Activated CD8-positive, alpha-beta memory T cell treated with anti-CD3 and anti-CD28 coated beads, Interleukin-2, amount 10 ng/mL, durations not matched to agents 7 days and 5 days (primary cell): ENCODE data around the gene THRSP. TPM values are rescaled to one million over a fixed set of nuclear protein-coding genes. Genes with fewer than 3 reads are reported as not detected.
"Not testable (repeated sequence)": the region's sequence is repeated elsewhere in the genome, so short reads cannot be mapped to it uniquely, and the experiment has no call there.

Experiments
- ATAC-seq: fragments of 150-1000 bp; cut with Tn5 transposase; one replicate; pipeline ENCODE4 v1.10.0; 2021; ENCODE audit warnings: moderate library complexity
- CTCF ChIA-PET: fragments of 350-600 bp; sonication (Branson Sonifier 250); formaldehyde crosslinking; loops from one replicate; lab custom pipeline; 2021; ENCODE audit warnings: antibody characterized with exemption; lab: Charles Lee
- DNase-seq: peaks from one replicate; pipeline ENCODE4 v3.0.0-alpha.2; 2020
- H3K27ac Mint-ChIP-seq: one replicate; pipeline ENCODE4 v1.8.0; 2021; ENCODE audit warnings: mild to moderate bottlenecking, mixed read lengths
- H3K27me3 Mint-ChIP-seq: one replicate; pipeline ENCODE4 v1.8.0; 2021; ENCODE audit warnings: mixed read lengths
- H3K36me3 Mint-ChIP-seq: one replicate; pipeline ENCODE4 v1.8.0; 2021; ENCODE audit warnings: mild to moderate bottlenecking, mixed read lengths
- H3K4me1 Mint-ChIP-seq: one replicate; pipeline ENCODE4 v1.8.0; 2021; ENCODE audit warnings: mixed read lengths
- H3K4me3 Mint-ChIP-seq: one replicate; pipeline ENCODE4 v1.8.0; 2021; ENCODE audit warnings: mild to moderate bottlenecking, moderate library complexity, mixed read lengths
- H3K9me3 Mint-ChIP-seq: one replicate; pipeline ENCODE4 v1.8.0; 2022; ENCODE audit warnings: low read depth, mixed read lengths
- total RNA-seq, 2 experiments: library from RNA; stranded (reverse); gene quantifications; one replicate each; pipeline ENCODE4 v1.2.3, GENCODE V29; 2021

Gene THRSP
- total RNA-seq, 2 experiments from 2014 or later: not detected

GRCh38 chr11:78031629-78032028 is 32.0 kb upstream of the THRSP start:
- no peak for ATAC-seq
- Mint-ChIP-seq H3K9me3 (no peaks in the 10 kb centered on the region), H3K4me3 (no peak overlapping the region), H3K4me1 (peaks cover 4% of the 10 kb centered on the region), H3K27ac (no peak overlapping the region), H3K27me3 (peaks cover 4% of the 10 kb centered on the region), H3K36me3 (no peaks in the 10 kb centered on the region)
- no peak for DNase-seq
- CTCF ChIA-PET: no interaction called here

DNA sequence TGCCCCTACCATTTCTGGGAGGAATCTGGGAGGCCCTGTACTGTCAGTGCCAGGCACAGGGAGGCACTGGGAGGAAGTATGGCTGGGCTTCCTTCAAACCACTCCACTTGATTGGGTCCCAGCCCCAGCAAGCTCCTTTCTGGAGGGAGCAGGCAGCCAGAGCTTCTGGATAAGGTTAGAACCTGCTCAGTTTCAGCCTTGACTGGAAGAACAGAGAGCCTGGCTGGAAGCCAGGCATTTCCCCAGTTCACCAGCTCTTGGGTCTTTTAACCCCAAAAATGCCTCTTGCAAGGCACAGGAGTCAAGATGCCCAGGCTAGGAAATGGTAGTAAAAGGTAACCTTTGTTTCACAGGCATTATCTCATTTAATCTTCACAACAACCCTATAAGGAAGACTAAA is 31.6 kb upstream of the THRSP start:
- no peak overlapping the region for H3K4me3 Mint-ChIP-seq
- ATAC-seq (no peak), DNase-seq (no peak)
- peaks cover 4% of the 10 kb centered on the region for H3K27me3 Mint-ChIP-seq
- no peak overlapping the region for H3K27ac Mint-ChIP-seq
- H3K9me3 Mint-ChIP-seq: no peaks in the 10 kb centered on the region
- CTCF ChIA-PET: interaction anchor here (1.0 kb wide), 1 partner anchor 14 kb away, joined by 4 read pairs; no protein-coding TSS in a partner anchor
- H3K36me3 Mint-ChIP-seq: no peaks in the 10 kb centered on the region
- H3K4me1 Mint-ChIP-seq: peaks cover 4% of the 10 kb centered on the region

GRCh38 chr11:78033040-78033439 is 30.6 kb upstream of the THRSP start:
- CTCF ChIA-PET: no interaction called here
- Mint-ChIP-seq H3K9me3 (no peaks in the 10 kb centered on the region), H3K4me3 (no peak overlapping the region), H3K27me3 (peaks cover 4% of the 10 kb centered on the region), H3K4me1 (peaks cover 4% of the 10 kb centered on the region), H3K36me3 (no peaks in the 10 kb centered on the region), H3K27ac (no peak overlapping the region)
- ATAC-seq: no peak
- DNase-seq: no peak

- Mint-ChIP-seq H3K36me3 (no peaks in the 10 kb centered on the region), H3K4me1 (peaks cover 6% of the 10 kb centered on the region), H3K27ac (no peak overlapping the region), H3K27me3 (peaks cover 4% of the 10 kb centered on the region), H3K9me3 (no peaks in the 10 kb centered on the region), H3K4me3 (no peak overlapping the region)
- CTCF ChIA-PET: interaction anchor here (0.9 to 1.8 kb wide), 2 partner anchors 12 to 13 kb away, joined by 3 to 7 read pairs; no protein-coding TSS in a partner anchor
- ATAC-seq: no peak
- no peak for DNase-seq
These were observed 29.0 kb upstream of the THRSP start for GRCh38 chr11:78034623-78035022.

DNA sequence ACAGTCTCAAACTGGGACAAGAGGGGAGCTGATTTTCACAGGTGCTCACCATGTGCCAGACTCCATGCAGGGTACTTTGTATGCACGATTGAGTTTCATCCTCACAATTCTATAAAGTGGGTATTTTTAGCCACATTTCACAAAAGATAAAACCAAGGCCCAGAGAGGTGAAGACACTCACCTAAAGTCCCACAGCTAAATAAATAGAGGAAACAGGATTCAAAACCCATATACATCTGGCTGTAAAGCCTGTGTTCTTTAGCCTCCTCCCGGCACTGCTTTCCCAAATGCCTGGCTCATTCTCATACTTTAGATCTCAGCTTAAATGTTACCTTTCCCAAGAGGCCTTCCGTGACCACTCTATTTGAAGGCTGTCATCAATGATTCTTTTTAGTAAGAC is 27.3 kb upstream of the THRSP start:
- no peaks in the 10 kb centered on the region for H3K9me3 Mint-ChIP-seq
- CTCF ChIA-PET: interaction anchor here (2.0 kb wide), 1 partner anchor 10 kb away, joined by 5 read pairs; no protein-coding TSS in a partner anchor
- H3K27ac Mint-ChIP-seq: no peak overlapping the region
- DNase-seq (no peak), ATAC-seq (no peak)
- peaks cover 14% of the 10 kb centered on the region for H3K4me1 Mint-ChIP-seq
- no peak overlapping the region for H3K4me3 Mint-ChIP-seq
- no peaks in the 10 kb centered on the region for H3K36me3 Mint-ChIP-seq
- no peaks in the 10 kb centered on the region for H3K27me3 Mint-ChIP-seq

DNA sequence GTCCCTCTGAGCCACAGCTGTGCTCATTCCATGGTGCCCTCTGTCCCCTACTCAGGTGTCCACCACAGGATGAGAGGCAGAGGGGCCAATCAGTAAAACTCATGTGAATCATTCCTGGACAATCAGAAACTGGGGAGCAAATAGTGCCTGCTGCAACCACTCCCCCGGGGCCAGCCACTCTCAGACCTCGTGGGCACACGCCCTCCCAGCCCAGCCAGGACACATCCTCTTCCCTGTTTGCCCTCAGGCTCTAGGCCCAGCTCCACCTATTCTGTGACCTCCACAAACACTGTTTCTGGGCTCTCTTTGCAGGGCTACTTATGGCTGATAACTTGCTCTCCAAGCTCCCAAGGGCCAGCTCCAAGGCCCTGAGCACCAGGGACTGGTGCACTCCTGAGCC is 26.6 kb upstream of the THRSP start:
- Mint-ChIP-seq H3K4me1 (peaks cover 14% of the 10 kb centered on the region), H3K27ac (no peak overlapping the region), H3K4me3 (no peak overlapping the region), H3K27me3 (no peaks in the 10 kb centered on the region), H3K9me3 (no peaks in the 10 kb centered on the region), H3K36me3 (no peaks in the 10 kb centered on the region)
- CTCF ChIA-PET: interaction anchor here (0.6 to 2.0 kb wide), 2 partner anchors 9 to 18 kb away, joined by 3 to 5 read pairs; no protein-coding TSS in a partner anchor
- ATAC-seq: no peak
- DNase-seq: no peak

- ATAC-seq (no peak), DNase-seq (no peak)
- CTCF ChIA-PET: interaction anchor here (0.5 to 2.0 kb wide), 3 partner anchors 8 to 28 kb away, joined by 3 to 5 read pairs (median 3); no protein-coding TSS in a partner anchor
These were observed 25.6 kb upstream of the THRSP start for GRCh38 chr11:78037825-78038620.

DNA sequence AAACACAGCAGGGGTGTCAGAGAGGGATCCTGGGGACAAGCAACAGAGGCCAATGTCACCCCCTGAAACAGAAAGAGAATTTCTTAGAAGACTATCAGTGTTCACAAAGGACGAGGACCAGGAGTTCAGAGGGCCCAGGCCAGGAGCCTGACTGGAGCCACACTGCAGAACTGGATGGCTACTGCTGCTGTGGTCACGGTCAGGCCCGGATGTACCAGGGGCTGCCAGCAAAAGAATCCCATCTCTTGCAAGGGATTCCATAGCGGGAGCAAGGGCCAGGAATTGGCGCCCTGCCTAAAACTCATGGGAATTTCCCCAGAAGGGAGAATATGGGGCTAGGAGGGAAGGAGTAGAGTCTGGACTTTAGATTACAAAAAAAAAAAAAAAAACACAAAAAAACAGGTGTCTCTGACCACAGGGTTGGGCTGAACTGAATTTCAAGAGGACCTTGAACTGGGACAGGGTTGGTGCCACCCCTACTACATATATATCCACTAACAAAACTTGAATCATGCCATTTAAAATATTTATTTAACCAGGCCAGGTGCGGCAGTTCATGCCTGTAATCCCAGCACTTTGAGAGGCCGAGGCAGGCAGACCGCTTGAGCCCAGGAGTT is 24.9 kb upstream of the THRSP start:
- ATAC-seq (no peak), DNase-seq (no peak)
- Mint-ChIP-seq H3K4me3 (no peak overlapping the region), H3K27me3 (no peaks in the 10 kb centered on the region), H3K9me3 (no peaks in the 10 kb centered on the region), H3K36me3 (no peaks in the 10 kb centered on the region), H3K27ac (no peak overlapping the region), H3K4me1 (peaks cover 14% of the 10 kb centered on the region)
- CTCF ChIA-PET: interaction anchor here (0.7 kb wide), 1 partner anchor 336 kb away, joined by 3 read pairs; no protein-coding TSS in a partner anchor

More at GRCh38 chr11:78037825-78038620, 25.6 kb upstream of the THRSP start:
- H3K4me3 Mint-ChIP-seq: no peak overlapping the region
- H3K27me3 Mint-ChIP-seq: no peaks in the 10 kb centered on the region
- H3K4me1 Mint-ChIP-seq: peaks cover 14% of the 10 kb centered on the region
- H3K27ac Mint-ChIP-seq: no peak overlapping the region
- H3K36me3 Mint-ChIP-seq: no peaks in the 10 kb centered on the region
- H3K9me3 Mint-ChIP-seq: no peaks in the 10 kb centered on the region

GRCh38 chr11:78039391-78039918 is 24.2 kb upstream of the THRSP start:
- H3K9me3 Mint-ChIP-seq: no peaks in the 10 kb centered on the region

GRCh38 chr11:78039919-78040671 is 23.6 kb upstream of the THRSP start:
- Mint-ChIP-seq H3K27ac (peak overlapping the region; percentile 91), H3K36me3 (no peaks in the 10 kb centered on the region), H3K27me3 (no peaks in the 10 kb centered on the region), H3K4me1 (peaks cover 10% of the 10 kb centered on the region), H3K4me3 (peak overlapping the region; percentile 62), H3K9me3 (no peaks in the 10 kb centered on the region)
- ATAC-seq: peak; percentile 66
- peak; percentile 57 for DNase-seq
- CTCF ChIA-PET: interaction anchor here (1.0 kb wide), 1 partner anchor 41 kb away, joined by 4 read pairs; no protein-coding TSS in a partner anchor

More at GRCh38 chr11:78039391-78039918, 24.2 kb upstream of the THRSP start:
- Mint-ChIP-seq H3K4me1 (peaks cover 13% of the 10 kb centered on the region), H3K27me3 (no peaks in the 10 kb centered on the region), H3K36me3 (no peaks in the 10 kb centered on the region), H3K4me3 (peak overlapping the region; percentile 62), H3K27ac (peak overlapping the region; percentile 91)
- DNase-seq (no peak), ATAC-seq (peak; percentile 20)
- CTCF ChIA-PET: interaction anchor here (0.7 to 1.0 kb wide), 2 partner anchors 40 to 336 kb away, joined by 3 to 4 read pairs; no protein-coding TSS in a partner anchor

GRCh38 chr11:78040691-78041379 is 22.8 kb upstream of the THRSP start:
- Mint-ChIP-seq H3K27ac (no peak overlapping the region), H3K9me3 (no peaks in the 10 kb centered on the region), H3K27me3 (no peaks in the 10 kb centered on the region), H3K4me1 (peaks cover 15% of the 10 kb centered on the region), H3K4me3 (no peak overlapping the region), H3K36me3 (no peaks in the 10 kb centered on the region)
- ATAC-seq (no peak), DNase-seq (no peak)
- CTCF ChIA-PET: no interaction called here

- H3K4me3 Mint-ChIP-seq, DNase-seq, H3K36me3 Mint-ChIP-seq, H3K27me3 Mint-ChIP-seq, H3K9me3 Mint-ChIP-seq, CTCF ChIA-PET, ATAC-seq, H3K27ac Mint-ChIP-seq: not testable (repeated sequence)
- peaks cover 19% of the 10 kb centered on the region for H3K4me1 Mint-ChIP-seq
These were observed 22.3 kb upstream of the THRSP start for GRCh38 chr11:78041380-78041719.
